ENCODE results near the gene MED12L.

MED12L gene

DNA sequence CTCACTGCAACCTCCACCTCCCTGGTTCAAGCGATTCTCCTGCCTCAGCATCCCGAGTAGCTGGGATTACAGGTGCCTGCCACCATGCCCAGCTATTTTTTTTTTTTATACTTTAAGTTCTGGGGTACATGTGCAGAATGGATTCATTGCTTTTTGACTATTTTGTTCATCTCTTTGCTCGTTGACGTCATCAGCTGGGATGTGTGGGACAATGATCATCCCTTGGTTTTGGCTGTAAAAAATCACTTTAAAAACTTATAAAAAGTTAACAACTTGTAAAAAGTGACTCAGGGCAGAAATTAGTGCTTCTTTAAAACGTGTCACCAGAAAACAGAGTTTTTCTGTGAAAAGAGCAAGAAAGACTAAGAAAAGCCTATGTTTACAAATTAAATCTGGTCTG lies 337.6 kb downstream of the MED12L start:
- DNase-seq (ENCODE audit: low read depth in 2 of 2): no peak

DNA sequence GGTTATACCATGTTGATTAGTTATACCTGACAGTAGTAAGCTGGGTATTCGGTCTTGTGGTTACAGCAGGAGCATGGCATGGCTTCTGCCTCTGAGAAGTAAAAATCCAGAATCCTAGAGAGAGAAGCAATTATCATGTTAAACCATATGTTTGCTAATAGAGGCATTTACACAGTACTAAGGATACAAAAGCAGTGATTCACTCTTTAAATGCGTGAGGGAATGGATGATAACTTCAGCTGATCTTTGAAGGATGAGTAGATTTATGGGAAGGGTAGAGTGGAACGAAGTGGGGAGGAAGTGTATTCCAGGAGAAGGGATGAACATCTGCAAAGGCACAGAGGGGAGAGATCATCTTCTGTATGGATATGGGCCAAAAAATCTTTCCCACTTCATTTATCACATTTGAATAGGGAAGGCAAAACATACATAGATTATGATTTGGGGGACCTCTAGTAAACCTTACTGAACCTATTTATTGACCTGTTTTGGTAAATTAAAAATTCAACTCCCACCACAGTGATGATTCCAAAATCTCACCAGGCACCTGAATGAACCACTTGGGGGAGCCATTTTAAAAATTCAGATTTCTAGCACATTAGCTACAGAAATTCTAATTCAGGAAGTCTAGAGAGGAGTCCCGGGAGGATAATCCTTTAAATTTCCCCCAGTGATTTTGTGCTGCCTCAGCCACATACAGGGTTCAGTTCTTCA lies 340.3 kb downstream of the MED12L start:
- DNase-seq (ENCODE audit: low read depth in 2 of 2): no peak

DNA sequence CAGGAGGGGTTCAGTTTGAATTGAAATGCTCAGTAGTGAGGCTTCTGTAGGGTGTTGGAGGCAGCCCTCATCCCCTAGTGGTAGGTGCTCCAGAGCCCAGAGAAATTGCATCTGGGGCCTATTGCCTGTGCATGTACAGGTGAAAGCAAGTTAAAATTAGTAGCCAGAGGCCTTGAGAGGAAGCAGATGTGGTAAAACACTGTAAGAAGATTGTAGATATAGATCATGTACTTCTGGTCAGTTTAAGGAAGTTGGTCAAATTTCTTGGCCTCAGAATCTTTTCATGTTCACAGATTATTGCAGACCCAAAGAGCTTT lies 340.8 kb downstream of the MED12L start:
- no peak for DNase-seq (ENCODE audit: low read depth in 2 of 2)

DNA sequence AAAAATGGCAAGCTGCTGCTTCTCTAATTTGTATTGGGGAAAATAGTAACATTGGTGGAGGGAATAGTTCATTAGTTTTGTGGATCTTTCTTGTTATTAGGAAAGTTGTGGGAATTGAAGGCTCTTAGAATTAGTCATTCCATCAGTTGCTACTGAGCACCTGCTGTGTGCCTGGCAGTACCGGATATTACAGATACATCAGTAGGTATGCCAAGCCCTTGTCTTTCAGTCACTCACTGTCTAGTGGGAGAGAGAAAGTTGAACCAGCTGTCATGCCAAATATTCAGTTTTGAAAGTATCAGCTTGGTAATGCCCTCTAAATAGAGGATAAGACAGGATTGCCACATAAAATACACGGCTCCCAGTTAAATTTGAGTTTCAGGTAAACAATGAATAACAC lies 342.9 kb downstream of the MED12L start:
- no peak for DNase-seq (ENCODE audit: low read depth in 2 of 2)

DNA sequence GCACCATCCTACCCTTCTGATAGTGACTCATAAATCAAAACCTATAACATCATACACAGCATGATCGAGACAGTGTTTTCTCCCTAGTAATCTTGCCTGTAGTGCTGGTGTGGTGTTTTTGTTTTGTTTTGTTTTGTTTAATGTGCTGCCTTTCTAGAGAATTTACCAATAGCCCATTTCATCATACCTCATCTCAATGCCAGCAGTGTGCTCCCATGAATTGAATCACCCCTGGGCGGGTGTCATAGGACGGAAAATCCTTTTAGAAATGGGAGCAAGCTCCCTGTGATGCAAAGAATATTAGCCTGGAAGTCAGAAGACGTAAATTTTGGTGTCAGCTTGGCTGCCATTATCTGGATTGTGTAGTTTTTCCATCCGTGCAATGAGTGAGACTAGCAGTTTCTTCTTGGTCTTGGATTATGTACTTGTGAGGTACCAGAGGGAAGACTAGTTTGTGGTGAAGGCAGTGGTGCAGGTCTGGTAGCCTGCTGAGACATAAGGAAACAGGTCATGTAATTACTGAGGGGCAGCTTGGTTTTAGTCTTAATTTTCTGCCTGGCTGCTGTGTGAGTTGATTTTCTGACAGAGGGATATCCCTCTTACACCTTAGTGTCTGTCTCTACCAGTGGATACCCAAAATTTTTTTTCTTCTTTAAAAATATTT lies 345.5 kb downstream of the MED12L start:
- DNase-seq (ENCODE audit: low read depth in 2 of 2): no peak

DNA sequence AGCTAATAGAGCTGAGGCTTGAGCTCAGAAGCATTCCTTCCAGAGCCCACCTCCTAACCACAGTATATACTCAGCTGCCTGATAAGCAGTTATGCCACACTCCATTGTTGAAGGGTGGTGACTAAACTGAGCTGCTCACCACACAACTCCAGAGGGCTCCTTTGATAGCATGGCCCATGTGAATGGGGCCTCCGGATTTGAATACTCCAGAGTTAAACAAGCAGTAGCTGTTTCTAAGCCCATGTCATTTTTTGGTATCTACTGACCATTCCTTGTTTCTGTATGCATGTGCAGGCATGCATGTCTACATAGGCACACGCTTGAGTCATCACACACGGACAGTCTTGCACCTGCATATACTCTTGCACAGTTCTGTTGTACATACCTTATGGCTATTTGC lies 346.5 kb downstream of the MED12L start:
- DNase-seq (ENCODE audit: low read depth in 2 of 2): no peak

DNA sequence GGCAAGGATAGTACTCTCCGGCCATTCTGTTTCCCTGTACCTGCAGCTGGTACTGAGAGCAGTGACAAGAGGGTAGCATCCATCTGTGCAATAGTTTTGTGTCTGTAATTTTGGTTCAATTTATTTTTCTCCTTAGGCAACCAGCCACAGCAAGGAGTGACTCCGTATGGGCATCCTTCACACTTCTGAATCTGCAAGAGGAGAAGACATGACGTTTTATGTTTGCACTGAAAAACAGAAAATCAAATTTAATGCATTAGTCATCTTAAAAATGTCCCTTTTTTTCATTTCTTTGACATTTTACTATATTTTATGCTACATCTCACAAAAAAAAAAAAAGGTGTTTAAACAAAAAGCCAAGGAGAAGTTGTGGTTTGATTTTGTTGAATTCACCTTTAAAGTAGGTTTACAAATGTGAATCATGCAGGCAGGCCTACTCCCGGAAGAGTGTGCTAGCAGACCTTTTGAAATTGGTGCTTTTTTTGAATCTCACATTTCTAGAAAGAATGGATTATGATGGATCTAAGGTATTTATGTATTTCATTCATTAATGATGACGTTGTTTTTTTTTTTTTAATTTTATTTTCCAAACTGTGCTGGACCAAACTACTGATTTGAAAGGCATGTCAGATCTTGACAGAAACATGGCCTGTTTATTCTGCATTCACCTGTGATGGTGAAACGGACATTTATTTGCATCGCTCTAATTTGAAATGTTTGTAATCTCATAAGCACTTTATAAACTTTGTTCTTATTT lies 347.3 kb downstream of the MED12L start:
- no peak for DNase-seq (ENCODE audit: low read depth in 2 of 2)

DNA sequence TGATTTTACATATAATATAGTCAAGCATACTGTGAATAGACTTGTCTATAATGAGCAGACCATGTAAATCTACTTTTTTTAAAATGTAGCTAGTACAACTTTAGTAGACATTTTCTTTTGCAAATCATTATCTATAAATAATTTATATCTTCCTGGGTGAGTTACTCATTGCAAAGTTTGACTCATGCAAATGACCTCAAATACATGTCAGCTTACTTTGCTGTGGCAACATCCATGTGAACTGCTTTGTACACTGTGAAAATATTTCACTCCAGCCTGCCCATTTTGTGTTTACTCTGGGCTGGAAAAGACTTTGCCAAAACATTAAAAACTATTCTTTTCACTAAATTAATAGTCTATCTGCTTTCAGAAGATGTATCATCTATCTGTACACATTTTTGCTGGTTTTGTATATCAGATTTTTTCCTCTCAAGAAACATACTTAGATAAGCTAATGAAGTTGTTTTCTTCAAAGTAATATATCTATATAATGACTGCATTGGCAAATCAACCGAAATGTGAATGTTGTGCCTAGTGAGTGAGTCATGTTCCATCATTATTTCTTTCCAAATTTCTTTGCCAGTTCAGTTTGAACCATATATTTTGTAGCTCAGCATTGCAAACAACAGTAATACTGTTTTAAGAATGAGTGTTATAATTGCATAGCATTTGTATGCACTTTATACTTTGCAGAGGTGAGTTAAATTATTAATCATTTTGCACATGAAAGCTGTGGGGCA lies 348.9 kb downstream of the MED12L start:
- DNase-seq (ENCODE audit: low read depth in 2 of 2): no peak

DNA sequence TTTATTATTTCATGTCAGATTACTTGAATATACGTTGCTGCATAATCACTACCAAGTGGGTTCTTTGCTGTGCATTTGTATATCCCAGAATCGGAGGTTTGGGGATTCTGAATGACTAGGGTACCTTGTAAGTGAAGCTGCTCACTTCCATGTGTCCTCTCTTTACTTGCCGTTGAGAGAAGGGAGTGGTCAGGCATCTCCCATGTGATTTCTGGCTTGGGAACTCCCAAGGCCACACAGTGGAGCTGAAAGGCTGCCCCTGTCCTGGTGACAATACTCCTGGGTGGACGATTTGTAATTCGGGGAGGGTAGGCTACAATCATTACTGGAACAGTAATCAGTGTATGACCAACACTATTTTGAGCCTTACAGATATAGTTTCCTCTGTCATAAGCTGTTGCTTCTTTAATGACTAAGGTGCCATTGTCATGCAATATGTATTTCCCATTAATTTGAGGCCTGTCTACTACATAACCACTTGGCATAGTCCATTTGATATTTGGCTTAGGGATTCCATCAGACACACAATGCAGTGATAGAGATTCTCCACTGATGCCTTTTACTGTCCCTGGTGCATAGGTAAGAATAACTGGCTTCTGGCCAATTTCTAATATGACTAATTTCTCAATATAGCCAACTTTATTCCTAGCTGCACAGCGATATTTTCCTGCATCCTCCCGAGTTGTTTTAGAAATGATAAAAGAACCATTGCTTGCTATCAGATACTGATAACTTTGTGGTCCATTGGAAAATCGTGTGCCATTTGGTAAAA lies 351.4 kb downstream of the MED12L start:
- no peak for DNase-seq (ENCODE audit: low read depth in 2 of 2)

DNA sequence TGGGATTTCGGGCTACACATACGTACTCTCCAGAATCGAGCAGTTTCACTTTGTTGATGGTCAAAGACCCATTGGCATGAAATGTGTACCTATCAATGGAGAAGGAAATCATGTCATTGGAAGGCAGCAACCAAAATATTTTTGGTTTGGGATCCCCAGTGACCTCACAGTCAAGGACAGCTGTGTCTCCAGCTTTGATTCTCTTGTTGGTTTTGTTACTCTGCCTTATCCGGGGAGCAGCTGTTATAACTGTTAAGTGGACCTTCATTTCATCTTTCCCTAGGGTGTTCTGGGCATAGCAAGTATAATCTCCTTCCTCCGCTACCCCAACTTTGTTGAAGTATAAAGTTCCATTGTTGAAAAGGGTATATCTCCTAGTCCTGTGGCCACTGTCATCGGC lies 352.4 kb downstream of the MED12L start:
- no peak for DNase-seq (ENCODE audit: low read depth in 2 of 2)

DNA sequence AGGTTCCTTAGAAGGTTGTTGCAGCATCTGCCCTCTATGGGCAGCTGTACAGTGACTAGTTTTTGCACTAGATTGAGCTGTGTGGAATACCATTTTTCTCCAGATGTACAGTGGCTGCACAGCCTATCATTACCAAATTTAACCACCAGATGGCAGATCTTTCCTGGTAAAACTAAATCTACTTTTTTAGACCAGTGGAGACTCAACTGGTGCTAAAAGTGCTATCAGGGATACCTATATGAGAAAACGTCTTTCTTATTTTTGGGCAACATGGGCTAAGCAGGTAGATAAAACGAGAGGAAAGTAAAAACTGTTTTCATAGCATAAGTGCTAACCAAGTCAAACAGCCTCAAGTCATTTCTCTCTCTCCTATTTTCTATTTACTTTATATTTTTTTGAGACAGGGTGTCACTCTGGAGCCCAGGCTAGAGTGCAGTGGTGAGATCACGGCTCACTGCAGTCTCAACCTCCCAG lies 354.2 kb downstream of the MED12L start:
- DNase-seq (ENCODE audit: low read depth in 2 of 2): peak in 1 of 2 donors; percentile 4

DNA sequence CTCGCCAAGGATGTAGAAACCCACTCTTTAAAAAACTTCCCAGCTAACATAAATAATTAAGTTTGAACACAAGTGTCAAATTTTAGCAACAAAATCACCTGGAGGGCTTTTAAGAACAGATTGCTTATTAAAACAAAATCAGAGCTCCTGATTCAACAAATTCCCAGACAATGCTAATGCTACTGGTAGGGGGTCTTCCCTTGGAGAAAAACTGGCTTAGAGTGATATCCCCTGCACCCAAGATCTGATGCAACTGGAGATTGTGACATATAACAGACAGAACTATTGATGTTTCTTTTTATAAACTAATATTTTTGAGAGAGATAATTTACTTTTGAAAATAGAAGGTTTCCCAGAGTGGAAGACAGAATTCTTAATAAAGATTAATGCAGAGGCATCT lies 355.5 kb downstream of the MED12L start:
- DNase-seq (ENCODE audit: low read depth in 2 of 2): no peak

DNA sequence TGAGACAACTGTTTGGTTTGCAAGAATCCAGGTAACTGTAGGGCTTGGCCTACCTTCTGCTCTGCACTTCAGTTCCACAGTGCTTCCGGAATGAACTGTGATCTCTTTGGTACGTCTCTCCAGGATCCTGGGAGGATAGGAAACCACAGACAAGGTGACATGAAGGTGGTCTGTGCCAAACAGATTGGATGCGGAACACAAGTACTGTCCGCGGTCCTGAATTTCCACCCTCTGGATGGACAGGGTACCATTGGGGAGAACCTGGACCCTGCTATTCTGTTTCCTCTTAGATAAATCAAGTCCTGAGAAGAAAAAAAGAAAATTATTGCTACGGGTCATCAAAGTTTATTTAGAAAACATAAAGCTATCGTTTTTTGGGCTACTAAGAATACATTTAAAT lies 358.1 kb downstream of the MED12L start:
- no peak for DNase-seq (ENCODE audit: low read depth in 2 of 2)

DNA sequence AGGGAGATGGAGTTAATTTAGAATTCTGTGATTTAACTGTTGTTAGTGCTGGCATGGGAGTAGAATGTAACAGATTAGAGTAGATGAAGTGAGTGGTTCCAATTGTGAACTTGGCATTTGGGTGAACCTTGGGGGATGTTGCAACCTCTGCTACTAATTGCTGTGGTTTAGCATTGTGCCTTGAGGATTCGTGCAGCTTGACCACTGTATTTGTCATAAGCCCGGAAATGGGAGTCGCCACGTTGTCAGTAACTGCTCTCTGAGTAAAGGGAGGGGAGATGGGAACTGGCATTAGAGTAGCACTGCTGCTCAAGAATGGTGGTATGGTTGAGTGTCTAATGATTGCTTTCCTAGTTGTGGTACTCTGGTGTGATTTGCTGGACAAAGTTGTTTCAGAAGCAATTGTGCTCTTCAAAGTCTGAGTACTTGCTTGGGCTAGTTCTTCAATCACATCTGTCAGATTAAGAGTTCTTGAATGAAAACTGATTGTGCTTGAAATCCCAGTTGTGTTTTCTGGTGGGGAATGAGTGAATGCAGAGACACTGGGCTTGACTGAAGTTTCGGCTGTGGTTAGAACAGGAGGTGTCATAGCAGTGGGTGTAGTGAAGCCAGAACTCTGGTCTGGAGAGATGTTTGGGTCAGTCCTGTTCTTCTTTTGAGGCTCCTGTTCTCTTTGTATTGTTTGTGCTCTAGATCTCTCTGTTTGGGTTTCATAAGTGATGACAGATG lies 360.0 kb downstream of the MED12L start:
- no peak for DNase-seq (ENCODE audit: low read depth in 2 of 2)

DNA sequence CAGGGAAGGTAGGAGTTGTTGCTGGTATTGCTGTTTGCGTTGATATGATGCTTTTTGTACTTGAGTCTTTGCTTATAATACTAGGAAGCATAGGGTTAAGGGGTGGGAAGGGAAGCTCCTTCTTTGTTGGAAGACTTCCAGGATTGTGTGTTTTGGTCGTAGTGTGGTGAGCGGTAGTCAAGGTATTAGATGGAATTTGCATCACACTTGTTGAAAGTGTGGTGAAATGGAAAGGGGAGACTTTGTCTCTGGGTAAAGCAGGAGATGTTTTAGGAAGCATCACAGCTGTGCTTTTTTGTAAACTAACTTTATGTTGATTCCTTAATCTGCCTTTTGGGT lies 360.5 kb downstream of the MED12L start:
- DNase-seq (ENCODE audit: low read depth in 2 of 2): no peak

DNA sequence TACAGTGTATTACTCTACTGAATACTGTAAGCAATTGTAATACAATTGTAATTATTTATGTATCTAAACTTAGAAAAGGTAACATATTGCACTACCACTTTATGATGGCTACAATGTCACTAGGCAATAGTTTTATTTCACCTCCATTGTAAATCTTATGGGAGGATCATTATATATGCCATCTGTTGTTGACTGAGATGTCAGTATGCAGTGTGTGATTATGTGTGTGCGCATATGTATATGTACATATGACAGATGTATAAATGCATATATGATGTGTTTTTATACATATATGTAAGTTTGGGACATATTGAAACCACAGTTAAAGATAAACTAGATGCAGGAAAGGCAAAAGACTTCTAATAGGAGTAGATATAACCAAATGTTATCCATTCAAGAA lies 366.9 kb downstream of the MED12L start:
- no peak for DNase-seq (ENCODE audit: low read depth in 2 of 2)

DNA sequence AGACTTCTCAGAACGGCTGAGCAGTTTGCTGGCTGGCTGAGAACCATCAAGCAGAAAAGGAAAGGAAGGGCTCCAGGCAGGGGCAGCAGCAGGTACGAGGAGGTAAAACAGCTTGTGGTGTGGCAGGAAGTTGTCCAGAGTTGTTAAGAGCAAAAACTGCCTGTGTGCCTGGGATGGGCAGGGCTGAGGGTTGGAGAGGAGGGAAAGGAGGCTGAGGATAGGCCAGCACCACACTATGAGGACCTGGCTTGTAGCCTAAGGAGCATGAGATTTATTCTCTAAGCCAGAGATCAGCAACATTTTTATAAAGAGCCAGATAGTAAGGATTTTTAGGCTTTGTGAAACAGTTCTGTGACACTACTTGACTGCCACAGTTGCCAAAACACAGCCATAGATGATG lies 367.4 kb downstream of the MED12L start:
- DNase-seq (ENCODE audit: low read depth in 2 of 2): no peak

DNA sequence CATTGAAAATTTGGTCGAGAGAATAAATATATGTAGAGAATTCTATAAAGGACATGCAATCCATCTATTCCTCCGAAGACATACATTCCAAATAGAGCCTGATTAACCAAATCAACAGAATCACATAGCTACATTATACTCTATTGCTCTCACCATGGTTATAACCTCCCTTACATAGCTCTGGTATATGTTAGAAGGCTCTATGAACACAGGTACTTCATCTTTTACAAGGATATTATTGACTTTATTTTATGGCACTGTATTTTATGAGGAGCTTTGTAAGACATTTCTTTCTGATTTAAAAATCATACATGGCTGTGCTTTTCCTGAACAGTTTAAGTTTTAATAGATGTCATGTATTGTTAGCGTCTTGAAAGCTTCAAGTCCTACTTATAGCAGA lies 370.6 kb downstream of the MED12L start:
- DNase-seq (ENCODE audit: low read depth in 2 of 2): no peak

DNA sequence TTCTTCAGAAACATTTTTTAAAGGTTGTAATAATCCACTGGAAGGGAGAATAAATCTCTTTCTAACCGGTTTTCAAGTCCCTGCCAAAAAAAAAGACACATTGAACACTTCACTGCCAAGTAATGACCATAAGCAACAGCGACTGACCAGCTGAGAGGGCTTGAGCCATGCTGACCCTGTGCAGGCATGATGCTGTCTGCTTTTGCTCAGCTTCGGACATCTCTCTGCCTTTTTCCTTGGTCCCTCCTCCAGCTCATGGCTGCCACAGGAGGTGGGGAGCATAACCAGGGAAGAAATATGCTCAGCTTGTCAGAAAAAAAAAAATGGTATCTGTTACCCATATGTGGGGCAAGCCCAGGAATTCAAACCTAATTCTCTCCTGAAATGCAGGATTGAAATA lies 373.9 kb downstream of the MED12L start:
- DNase-seq (ENCODE audit: low read depth in 2 of 2): no peak

DNA sequence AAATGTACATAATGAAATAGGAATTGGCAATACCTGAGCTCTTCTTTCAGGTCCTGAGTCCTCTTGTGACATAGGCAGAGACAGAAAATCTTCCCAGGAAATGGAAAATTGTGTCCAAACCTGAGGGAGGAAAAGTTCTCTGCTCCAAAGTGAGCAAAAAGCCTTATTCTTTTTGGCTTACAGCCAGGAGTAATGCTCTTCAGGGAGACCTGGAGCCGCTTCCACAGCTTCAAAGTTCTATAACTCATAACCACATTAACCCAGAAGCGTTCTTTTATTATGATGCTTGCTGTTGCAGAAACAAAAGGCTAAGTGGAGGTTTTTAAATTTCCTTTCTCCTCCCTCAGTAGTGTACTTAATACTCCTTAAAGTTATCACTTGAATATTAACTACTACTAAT lies 374.8 kb downstream of the MED12L start:
- no peak for DNase-seq (ENCODE audit: low read depth in 2 of 2)
